Esophagus squamous epithelium (tissue), 5 donors: Measurements from ENCODE around the gene KCNG2. TPM values are rescaled to one million over a fixed set of nuclear protein-coding genes. Genes with fewer than 3 reads are reported as not detected.

Experiments used
- DNase-seq: peaks from one replicate; lab custom pipeline; 2025; lab: John Stamatoyannopoulos, UW
- H3K27ac ChIP-seq, 4 donors: fragments of 200-600 bp; sonication (generic); one replicate each; pipeline ENCODE4 v1.5.1; 2016 to 2019; ENCODE audit warnings: mild to moderate bottlenecking in 1 of 4
- H3K27me3 ChIP-seq, 4 donors: fragments of 200-600 bp; sonication (generic); 1 replicate in 3 of 4; 2 replicates in 1 of 4; pipeline versions ENCODE4 v1.5.1 to v1.6.0; 2017 to 2021; ENCODE audit warnings: antibody characterized with exemption in 1 of 4
- H3K36me3 ChIP-seq, 3 donors: fragments of 200-600 bp; sonication (generic); one replicate each; pipeline ENCODE4 v1.5.1; 2016 to 2019
- H3K4me1 ChIP-seq, 3 donors: fragments of 200-600 bp; sonication (generic); one replicate each; pipeline ENCODE4 v1.5.1; 2017 to 2019
- H3K4me3 ChIP-seq, 4 donors: fragments of 200-600 bp; sonication (generic); 1 replicate in 3 of 4; 2 replicates in 1 of 4; pipeline ENCODE4 v1.5.1; 2016 to 2019; ENCODE audit warnings: mild to moderate bottlenecking in 2 of 4, moderate library complexity in 1 of 4
- H3K9me3 ChIP-seq, 3 donors: fragments of 200-600 bp; sonication (generic); one replicate each; pipeline ENCODE4 v1.5.1; 2016 to 2019
- POLR2A ChIP-seq, 4 donors: fragments of 450-650 bp; IDR thresholded peaks; one replicate each; pipeline ENCODE4 v1.6.1; 2017; ENCODE audit warnings: antibody characterized with exemption in 4 of 4, mild to moderate bottlenecking in 4 of 4, moderate library complexity in 3 of 4
- WGBS, 2 donors: methylation state at CpG; one replicate each; pipeline ENCODE4 v1.1.5; 2018; 5-methylcytosine and 5-hydroxymethylcytosine counted together
- intact Hi-C: fragments of 100-400 bp; cut with DNase I; formaldehyde crosslinking; loops from one replicate; pipeline ENCODE4 v1.15.0; 2022
- total RNA-seq, 4 donors: library from RNA; depleted of rRNA; stranded (reverse); fragments of >200 nt; gene quantifications; one replicate each; pipeline ENCODE4 v1.1.0, GENCODE V29; 2016
- TF ChIP-seq, protein P1 (sequence below), 6 experiments: fragments of 450-650 bp in 4 of 6; fragments of 200-600 bp in 2 of 6; sonication (generic) in 2 of 6; IDR thresholded peaks; one replicate each; pipeline ENCODE4 v1.5.1; 2016 to 2019; ENCODE audit warnings: antibody characterized with exemption in 6 of 6, mild to moderate bottlenecking in 4 of 6, moderate library complexity in 4 of 6
- donor health status: DM: yes; HTN: yes; CAD: no.

The KCNG2 gene
- total RNA-seq, 4 donors from 2014 or later: 0.19 TPM; not detected in 3

DNA sequence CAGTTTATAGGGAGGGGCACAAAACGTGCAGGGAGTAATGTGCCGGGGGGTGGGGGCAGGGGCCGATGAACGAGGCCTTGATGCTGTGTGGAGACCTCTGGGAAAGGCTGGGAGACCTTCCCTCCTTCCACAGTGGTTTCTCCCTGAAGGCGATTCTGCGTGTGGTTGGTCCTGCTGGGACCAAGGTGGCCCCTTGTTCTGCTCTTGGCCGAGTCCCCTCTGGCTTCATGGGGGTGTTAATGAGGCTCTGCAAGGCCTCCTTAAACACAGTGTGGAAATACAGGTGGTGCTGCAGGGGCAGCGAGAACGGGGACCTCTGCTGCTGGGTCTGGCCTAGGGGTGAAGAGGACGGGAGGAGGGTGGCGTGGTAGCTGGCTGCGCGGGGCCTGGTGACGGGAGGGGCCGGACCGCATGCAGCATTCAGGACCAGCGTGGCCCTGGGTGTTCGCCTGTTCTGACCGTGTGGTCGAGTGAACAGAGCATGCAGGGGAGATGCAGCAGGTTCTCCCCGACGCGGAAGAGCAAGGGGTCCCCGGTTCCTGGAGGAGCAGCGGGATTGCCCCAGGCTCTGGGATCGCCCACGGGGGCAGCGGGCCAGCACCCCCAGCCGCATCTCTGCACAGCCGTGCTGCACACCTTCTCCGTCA is 42.1 kb upstream of the KCNG2 start:
- no peak for DNase-seq
- H3K27ac ChIP-seq: no peak overlapping the region
- no peak overlapping the region for H3K4me3 ChIP-seq
- peaks cover 9 to 35% (median 13%) of the 10 kb centered on the region in 3 donors for H3K36me3 ChIP-seq
- H3K27me3 ChIP-seq: no peaks in the 10 kb centered on the region
- H3K9me3 ChIP-seq: no peaks in the 10 kb centered on the region
- no peak for TF ChIP-seq POLR2A (IDR thresholded peaks at IDR 0.05)
- TF ChIP-seq, protein P1, sequence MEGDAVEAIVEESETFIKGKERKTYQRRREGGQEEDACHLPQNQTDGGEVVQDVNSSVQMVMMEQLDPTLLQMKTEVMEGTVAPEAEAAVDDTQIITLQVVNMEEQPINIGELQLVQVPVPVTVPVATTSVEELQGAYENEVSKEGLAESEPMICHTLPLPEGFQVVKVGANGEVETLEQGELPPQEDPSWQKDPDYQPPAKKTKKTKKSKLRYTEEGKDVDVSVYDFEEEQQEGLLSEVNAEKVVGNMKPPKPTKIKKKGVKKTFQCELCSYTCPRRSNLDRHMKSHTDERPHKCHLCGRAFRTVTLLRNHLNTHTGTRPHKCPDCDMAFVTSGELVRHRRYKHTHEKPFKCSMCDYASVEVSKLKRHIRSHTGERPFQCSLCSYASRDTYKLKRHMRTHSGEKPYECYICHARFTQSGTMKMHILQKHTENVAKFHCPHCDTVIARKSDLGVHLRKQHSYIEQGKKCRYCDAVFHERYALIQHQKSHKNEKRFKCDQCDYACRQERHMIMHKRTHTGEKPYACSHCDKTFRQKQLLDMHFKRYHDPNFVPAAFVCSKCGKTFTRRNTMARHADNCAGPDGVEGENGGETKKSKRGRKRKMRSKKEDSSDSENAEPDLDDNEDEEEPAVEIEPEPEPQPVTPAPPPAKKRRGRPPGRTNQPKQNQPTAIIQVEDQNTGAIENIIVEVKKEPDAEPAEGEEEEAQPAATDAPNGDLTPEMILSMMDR (IDR thresholded peaks at IDR 0.05): no peak
- intact Hi-C loops: no loop called here
- WGBS, 2 donors: 95% methylated on average over 11 to 23 of the region's 31 CpGs
- peaks cover 0 to 8% (median 0%) of the 10 kb centered on the region in 3 donors for H3K4me1 ChIP-seq

DNA sequence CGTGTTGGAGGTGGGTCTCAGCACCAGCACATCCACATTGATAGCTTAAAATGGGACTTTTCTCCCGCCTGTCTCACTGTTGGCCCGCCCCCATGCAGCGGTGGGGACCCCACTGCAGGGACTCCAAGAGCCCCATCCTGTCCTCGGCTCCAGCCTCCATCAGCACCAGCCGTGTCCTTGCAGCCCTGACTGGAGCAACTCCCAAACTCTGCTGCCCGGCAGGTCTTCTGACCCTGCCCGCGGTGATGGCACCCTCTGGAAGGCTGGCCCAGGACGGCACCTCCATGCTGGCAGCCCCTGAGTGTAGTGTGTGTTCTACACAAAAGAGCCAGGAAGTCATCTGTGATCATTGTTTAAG is 41.6 kb upstream of the KCNG2 start:
- H3K9me3 ChIP-seq: no peaks in the 10 kb centered on the region
- WGBS, 2 donors: 90% methylated on average over 2 of the region's 10 CpGs; no CpG with 5 or more reads in 1 of the 2 donors
- intact Hi-C loops: no loop called here
- H3K4me1 ChIP-seq: peaks cover 0 to 7% (median 0%) of the 10 kb centered on the region in 3 donors
- no peaks in the 10 kb centered on the region for H3K27me3 ChIP-seq
- no peak overlapping the region for H3K27ac ChIP-seq
- no peak for DNase-seq
- no peak for TF ChIP-seq POLR2A (IDR thresholded peaks at IDR 0.05)
- TF ChIP-seq, protein P1 (IDR thresholded peaks at IDR 0.05): no peak
- no peak overlapping the region for H3K4me3 ChIP-seq
- H3K36me3 ChIP-seq: peaks cover 9 to 35% (median 13%) of the 10 kb centered on the region in 3 donors

DNA sequence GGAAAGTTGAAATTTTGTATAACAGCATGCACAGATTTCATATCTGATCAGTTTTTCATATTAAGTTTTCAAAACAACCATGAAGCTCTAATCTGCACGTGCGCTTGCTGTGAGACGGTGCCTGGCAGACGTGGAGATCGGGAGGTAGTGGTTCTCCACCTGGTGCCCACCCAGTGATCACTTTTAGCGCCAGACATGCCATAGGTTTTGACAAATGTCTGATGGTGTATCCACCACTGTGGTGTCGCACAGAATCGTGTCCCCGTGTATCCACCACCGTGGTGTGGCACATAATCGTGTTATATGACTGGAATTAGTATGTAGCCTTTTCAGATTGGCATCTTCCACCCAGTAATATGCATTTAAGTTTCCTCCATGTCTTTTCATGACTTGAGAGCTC is 40.9 kb upstream of the KCNG2 start:
- no peak for DNase-seq
- WGBS, 2 donors: 95% methylated on average over 11 of the region's 11 CpGs
- intact Hi-C loops: no loop called here

DNA sequence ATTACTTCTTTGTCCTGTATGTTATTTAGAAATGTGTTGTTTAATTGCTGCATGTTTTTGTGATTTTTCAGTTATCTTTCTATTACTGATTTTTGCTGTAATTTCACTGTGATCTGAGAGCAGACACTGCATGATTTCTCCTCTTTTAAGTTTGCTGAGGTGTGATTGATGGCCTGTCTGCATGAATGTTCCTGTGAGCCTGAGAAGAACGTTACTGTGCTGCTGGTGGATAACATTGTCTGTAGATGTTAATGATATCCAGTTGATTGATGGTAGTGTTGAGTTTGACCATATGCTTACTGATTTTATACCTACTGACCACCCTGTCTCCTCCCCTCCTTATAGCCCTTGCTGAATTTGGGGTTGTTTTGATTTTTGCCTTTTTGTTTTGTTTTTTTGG is 37.4 kb upstream of the KCNG2 start:
- peaks cover 0 to 10% (median 0%) of the 10 kb centered on the region in 3 donors for H3K36me3 ChIP-seq
- TF ChIP-seq POLR2A (IDR thresholded peaks at IDR 0.05): no peak
- TF ChIP-seq, protein P1 (IDR thresholded peaks at IDR 0.05): no peak
- H3K4me1 ChIP-seq: no peaks in the 10 kb centered on the region
- intact Hi-C loops: no loop called here
- no peak overlapping the region for H3K27ac ChIP-seq
- no peak for DNase-seq
- H3K9me3 ChIP-seq: no peaks in the 10 kb centered on the region
- H3K27me3 ChIP-seq: no peaks in the 10 kb centered on the region
- H3K4me3 ChIP-seq: no peak overlapping the region
- 0 to 10% methylated on average over 1 of the region's 1 CpG for WGBS, 2 donors

More for the DNA sequence above, 40.9 kb upstream of the KCNG2 start:
- Histone ChIP-seq H3K27ac (no peak overlapping the region), H3K4me3 (no peak overlapping the region), H3K36me3 (peaks cover 9 to 35% (median 13%) of the 10 kb centered on the region in 3 donors), H3K27me3 (no peaks in the 10 kb centered on the region), H3K4me1 (peaks cover 0 to under 1% (median 0%) of the 10 kb centered on the region in 3 donors), H3K9me3 (no peaks in the 10 kb centered on the region)
- TF ChIP-seq, protein P1 (IDR thresholded peaks at IDR 0.05): no peak
- no peak for TF ChIP-seq POLR2A (IDR thresholded peaks at IDR 0.05)

DNA sequence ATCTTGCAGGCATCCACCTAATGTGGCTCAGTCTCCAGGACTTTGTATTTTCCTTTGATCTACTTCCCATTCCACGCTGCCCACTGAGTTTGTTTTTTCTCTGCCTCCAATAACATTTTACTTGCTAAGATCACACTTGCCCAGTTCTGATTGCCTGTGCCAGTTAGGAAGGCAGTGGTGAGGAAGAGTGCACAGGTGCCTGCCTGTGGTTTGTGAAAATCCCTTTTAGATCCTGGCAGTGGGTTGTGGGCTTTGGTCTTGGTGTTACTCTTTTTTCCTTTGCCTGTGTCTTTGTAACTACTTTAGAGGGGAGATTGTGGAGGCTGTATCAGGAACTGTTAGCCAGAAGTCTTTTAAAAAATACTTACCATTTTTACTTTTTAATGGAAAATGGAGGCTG is 36.9 kb upstream of the KCNG2 start:
- TF ChIP-seq POLR2A (IDR thresholded peaks at IDR 0.05): no peak
- TF ChIP-seq, protein P1 (IDR thresholded peaks at IDR 0.05): no peak
- 44 to 75% methylated on average over 1 of the region's 1 CpG for WGBS, 2 donors
- Histone ChIP-seq H3K36me3 (peaks cover 0 to 5% (median 0%) of the 10 kb centered on the region in 3 donors), H3K9me3 (no peaks in the 10 kb centered on the region), H3K27me3 (peaks cover 0 to 3% (median 0%) of the 10 kb centered on the region in 4 donors), H3K4me1 (no peaks in the 10 kb centered on the region), H3K27ac (no peak overlapping the region), H3K4me3 (no peak overlapping the region)
- intact Hi-C loops: no loop called here
- DNase-seq: no peak
